Thyroid gland (tissue), 4 donors: ENCODE measurements around the gene BCLAF1.
"Not testable (repeated sequence)": the region's sequence is repeated elsewhere in the genome, so short reads cannot be mapped to it uniquely, and the experiment has no call there.

Experiments
- POLR2A ChIP-seq, 2 donors: fragments of 450-650 bp; IDR thresholded peaks; one replicate each; pipeline ENCODE4 v1.6.1; 2017; ENCODE audit warnings: antibody characterized with exemption in 2 of 2, mild to moderate bottlenecking in 2 of 2, moderate library complexity in 1 of 2
- TF ChIP-seq, protein P1 (sequence below), 6 experiments: fragments of 200-600 bp in 3 of 6; fragments of 450-650 bp in 3 of 6; sonication (generic) in 3 of 6; IDR thresholded peaks; one replicate each; pipeline ENCODE4 v1.5.1; 2016 to 2019; ENCODE audit warnings: antibody characterized with exemption in 6 of 6, mild to moderate bottlenecking in 2 of 6, inconsistent platforms in 1 of 6, moderate library complexity in 1 of 6

DNA sequence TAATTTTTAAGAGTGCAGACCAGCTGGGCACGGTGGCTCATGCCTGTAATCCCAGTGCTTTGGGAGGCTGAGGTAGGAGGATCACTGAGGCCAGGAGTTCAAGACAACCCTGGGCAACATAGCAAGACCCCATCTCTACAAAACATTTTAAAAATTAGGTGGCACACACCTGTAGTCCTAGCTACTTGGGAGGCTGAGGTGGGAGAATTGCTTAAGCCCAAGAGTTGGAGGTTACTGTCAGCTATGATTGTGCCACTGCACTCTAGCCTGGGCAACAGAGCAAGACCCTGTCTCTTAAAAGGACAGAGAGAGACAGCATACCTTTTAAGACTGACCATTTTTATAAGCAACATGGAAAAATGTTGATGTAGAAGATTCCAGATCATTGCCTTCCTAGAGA, 18.8 kb upstream of the BCLAF1 start:
- TF ChIP-seq, protein P1, sequence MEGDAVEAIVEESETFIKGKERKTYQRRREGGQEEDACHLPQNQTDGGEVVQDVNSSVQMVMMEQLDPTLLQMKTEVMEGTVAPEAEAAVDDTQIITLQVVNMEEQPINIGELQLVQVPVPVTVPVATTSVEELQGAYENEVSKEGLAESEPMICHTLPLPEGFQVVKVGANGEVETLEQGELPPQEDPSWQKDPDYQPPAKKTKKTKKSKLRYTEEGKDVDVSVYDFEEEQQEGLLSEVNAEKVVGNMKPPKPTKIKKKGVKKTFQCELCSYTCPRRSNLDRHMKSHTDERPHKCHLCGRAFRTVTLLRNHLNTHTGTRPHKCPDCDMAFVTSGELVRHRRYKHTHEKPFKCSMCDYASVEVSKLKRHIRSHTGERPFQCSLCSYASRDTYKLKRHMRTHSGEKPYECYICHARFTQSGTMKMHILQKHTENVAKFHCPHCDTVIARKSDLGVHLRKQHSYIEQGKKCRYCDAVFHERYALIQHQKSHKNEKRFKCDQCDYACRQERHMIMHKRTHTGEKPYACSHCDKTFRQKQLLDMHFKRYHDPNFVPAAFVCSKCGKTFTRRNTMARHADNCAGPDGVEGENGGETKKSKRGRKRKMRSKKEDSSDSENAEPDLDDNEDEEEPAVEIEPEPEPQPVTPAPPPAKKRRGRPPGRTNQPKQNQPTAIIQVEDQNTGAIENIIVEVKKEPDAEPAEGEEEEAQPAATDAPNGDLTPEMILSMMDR (IDR thresholded peaks at IDR 0.05): not testable (repeated sequence)
- TF ChIP-seq POLR2A (IDR thresholded peaks at IDR 0.05): not testable (repeated sequence)
